Prostate gland (tissue), 2 donors: ENCODE results near the gene NRROS. TPM values are rescaled to one million over a fixed set of nuclear protein-coding genes. Genes with fewer than 3 reads are reported as not detected.

Experiments used
- DNase-seq: peaks from one replicate; pipeline ENCODE4 v3.0.0-alpha.2; 2019; ENCODE audit warnings: low spot score
- H3K27ac ChIP-seq, 2 donors: fragments of 200-600 bp; sonication (generic); 2 replicates each; pipeline ENCODE4 v1.5.1; 2017 to 2019
- H3K27me3 ChIP-seq: fragments of 200-600 bp; sonication (generic); replicated peaks from 2 replicates; pipeline ENCODE4 v1.5.1; 2019; ENCODE audit not compliant: insufficient read depth
- H3K36me3 ChIP-seq, 2 donors: fragments of 200-600 bp; sonication (generic); 1 replicate in 1 of 2; 2 replicates in 1 of 2; pipeline versions ENCODE4 v1.5.1 to v1.8.1; 2017 to 2019
- H3K4me1 ChIP-seq: fragments of 200-600 bp; sonication (generic); replicated peaks from 2 replicates; pipeline ENCODE4 v1.5.1; 2019
- H3K4me3 ChIP-seq, 2 donors: fragments of 200-600 bp; sonication (generic); 2 replicates each; pipeline ENCODE4 v1.5.1; 2017 to 2019
- H3K9me3 ChIP-seq: fragments of 200-600 bp; sonication (generic); 2 replicates; pipeline ENCODE4 v1.5.1; 2017
- CTCF ChIP-seq, 4 experiments: fragments of 200-600 bp in 2 of 4; fragments of 450-650 bp in 2 of 4; sonication (generic) in 2 of 4; IDR thresholded peaks; 1 replicate in 3 of 4; 2 replicates in 1 of 4; pipeline ENCODE4 v1.5.1; 2016 to 2019; ENCODE audit warnings: antibody characterized with exemption in 4 of 4, mild to moderate bottlenecking in 2 of 4, moderate library complexity in 2 of 4
- POLR2A ChIP-seq: fragments of 450-650 bp; IDR thresholded peaks from one replicate; pipeline ENCODE4 v1.6.1; 2016; ENCODE audit warnings: antibody characterized with exemption, mild to moderate bottlenecking
- POLR2AphosphoS5 ChIP-seq: sonication (generic); formaldehyde crosslinking; IDR thresholded peaks from one replicate; pipeline ENCODE4 v1.6.1; 2017; ENCODE audit warnings: antibody characterized with exemption
- WGBS: methylation state at CpG from one replicate; pipeline ENCODE4 v1.1.5; 2018; 5-methylcytosine and 5-hydroxymethylcytosine counted together
- intact Hi-C: fragments of 100-400 bp; cut with DNase I; formaldehyde crosslinking; loops from one replicate; pipeline ENCODE4 v1.14.2; 2022
- total RNA-seq, 2 donors: library from RNA; depleted of rRNA; stranded (reverse); fragments of >200 nt; gene quantifications; one replicate each; pipeline ENCODE4 v1.1.0, GENCODE V29; 2016

The NRROS gene
- total RNA-seq, 2 donors from 2014 or later = 2.0 to 5.5 TPM

- no peaks in the 10 kb centered on the region for H3K27me3 ChIP-seq
- intact Hi-C loops = no loop called here
- H3K4me1 ChIP-seq = no peaks in the 10 kb centered on the region
- H3K36me3 ChIP-seq = no peaks in the 10 kb centered on the region
- no peak for DNase-seq
- WGBS = 81% methylated on average over 12 of the region's 12 CpGs
- no peaks in the 10 kb centered on the region for H3K9me3 ChIP-seq
- H3K27ac ChIP-seq = no peak overlapping the region
- H3K4me3 ChIP-seq = no peak overlapping the region
- TF ChIP-seq CTCF (IDR thresholded peaks at IDR 0.05) = no peak
- no peak for TF ChIP-seq POLR2AphosphoS5
- no peak for TF ChIP-seq POLR2A
Measured at GRCh38 chr3:196654006-196654734, 14.7 kb downstream of the NRROS start.

- H3K4me1 ChIP-seq = no peaks in the 10 kb centered on the region
- WGBS = 92% methylated on average over 7 of the region's 7 CpGs
- H3K27ac ChIP-seq = no peak overlapping the region
- H3K36me3 ChIP-seq = no peaks in the 10 kb centered on the region
- no peak for TF ChIP-seq CTCF (IDR thresholded peaks at IDR 0.05)
- TF ChIP-seq POLR2A = no peak
- no peak for TF ChIP-seq POLR2AphosphoS5
- no peak for DNase-seq
- H3K27me3 ChIP-seq = no peaks in the 10 kb centered on the region
- H3K4me3 ChIP-seq = no peak overlapping the region
- intact Hi-C loops = no loop called here
- no peaks in the 10 kb centered on the region for H3K9me3 ChIP-seq
Measured at GRCh38 chr3:196654735-196655090, 15.2 kb downstream of the NRROS start.

GRCh38 chr3:196655496-196655895 is 16.0 kb downstream of the NRROS start:
- Histone ChIP-seq H3K4me3 (no peak overlapping the region), H3K27me3 (no peaks in the 10 kb centered on the region), H3K27ac (no peak overlapping the region), H3K36me3 (no peaks in the 10 kb centered on the region), H3K4me1 (no peaks in the 10 kb centered on the region), H3K9me3 (no peaks in the 10 kb centered on the region)
- no peak for DNase-seq
- intact Hi-C loops = no loop called here
- TF ChIP-seq CTCF (IDR thresholded peaks at IDR 0.05) (no peak), POLR2AphosphoS5 (no peak), POLR2A (no peak)
- 91% methylated on average over 12 of the region's 12 CpGs for WGBS

GRCh38 chr3:196656213-196656612 is 16.7 kb downstream of the NRROS start:
- Histone ChIP-seq H3K4me1 (no peaks in the 10 kb centered on the region), H3K36me3 (no peaks in the 10 kb centered on the region), H3K4me3 (no peak overlapping the region), H3K27me3 (no peaks in the 10 kb centered on the region), H3K9me3 (no peaks in the 10 kb centered on the region), H3K27ac (no peak overlapping the region)
- intact Hi-C loops = no loop called here
- 97% methylated on average over 5 of the region's 5 CpGs for WGBS
- TF ChIP-seq POLR2A (no peak), POLR2AphosphoS5 (no peak), CTCF (IDR thresholded peaks at IDR 0.05) (no peak)
- DNase-seq = no peak

- Histone ChIP-seq H3K9me3 (no peaks in the 10 kb centered on the region), H3K4me3 (no peak overlapping the region), H3K27me3 (no peaks in the 10 kb centered on the region), H3K27ac (no peak overlapping the region), H3K36me3 (no peaks in the 10 kb centered on the region), H3K4me1 (no peaks in the 10 kb centered on the region)
- intact Hi-C loops = no loop called here
- DNase-seq = no peak
- WGBS = 98% methylated on average over 33 of the region's 35 CpGs
- TF ChIP-seq POLR2A = no peak
- TF ChIP-seq POLR2AphosphoS5 = no peak
- TF ChIP-seq CTCF (IDR thresholded peaks at IDR 0.05) = no peak
Measured at GRCh38 chr3:196659901-196660351, 20.4 kb downstream of the NRROS start.
